GM19240 (cell line): ENCODE results near the gene CST11.

ENCODE experiments used
- DNase-seq: peaks from one replicate; pipeline ENCODE4 v3.0.0; 2011; ENCODE audit warnings: low spot score; ENCODE audit not compliant: insufficient read length

The CST11 gene

DNA sequence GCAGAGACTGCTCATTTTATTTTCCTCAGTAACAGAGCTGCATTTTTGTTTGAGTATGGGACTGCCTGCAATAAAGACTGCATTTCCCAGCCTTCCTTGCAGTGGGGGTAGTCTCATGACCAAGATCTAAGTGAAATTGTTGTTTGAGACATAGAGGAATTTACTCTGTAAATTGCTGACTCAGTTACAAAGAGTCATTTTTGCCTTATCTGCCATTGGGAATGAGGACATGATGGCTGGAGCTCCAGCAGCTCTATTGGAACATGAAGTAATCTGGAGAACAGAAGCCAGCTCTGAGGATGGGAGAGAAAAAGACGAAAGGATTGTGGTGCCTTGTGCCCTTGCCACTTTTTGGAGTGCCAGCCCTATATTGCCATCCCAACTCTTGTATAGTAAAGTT is 2.1 kb upstream of the CST11 start:
- DNase-seq = no peak

DNA sequence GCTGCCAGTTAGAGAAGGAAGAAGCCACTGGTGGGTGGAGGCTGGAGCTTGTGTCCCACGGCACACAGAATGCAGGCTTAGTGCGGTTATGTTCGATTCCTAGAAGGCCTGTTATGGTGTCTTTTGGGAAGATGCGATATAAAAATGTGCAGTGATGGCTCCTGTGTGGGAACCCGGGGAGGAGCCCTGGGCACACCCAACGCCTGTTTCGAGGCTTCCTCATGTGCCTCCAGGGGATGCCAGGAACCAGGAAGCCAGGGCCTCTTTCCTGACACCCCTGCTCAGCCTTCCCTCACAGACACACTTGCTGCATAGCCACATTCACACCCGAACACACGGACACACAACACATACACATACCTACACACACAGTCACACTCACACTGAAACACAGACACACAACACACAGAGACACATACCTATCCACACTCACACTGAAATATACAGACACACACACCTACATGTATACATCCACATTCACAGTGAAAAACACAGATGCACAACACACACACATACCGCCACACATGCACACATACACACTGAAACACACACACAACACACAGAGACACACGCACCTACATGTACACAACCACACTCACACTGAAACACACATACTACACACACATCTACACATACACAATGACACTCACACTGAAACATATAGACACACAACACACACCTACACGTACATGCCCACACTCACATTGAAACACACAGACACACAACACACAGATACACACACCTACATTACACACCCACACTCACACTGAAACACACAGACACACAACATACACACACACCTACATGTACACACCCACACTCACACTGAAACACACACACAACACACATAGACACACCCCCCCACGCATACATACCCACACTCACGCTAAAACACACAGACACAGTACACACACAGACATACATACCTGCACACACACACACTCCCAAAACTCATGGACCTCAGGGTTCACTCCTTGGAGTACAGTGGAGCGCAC is 1.2 kb upstream of the CST11 start:
- no peak for DNase-seq

DNA sequence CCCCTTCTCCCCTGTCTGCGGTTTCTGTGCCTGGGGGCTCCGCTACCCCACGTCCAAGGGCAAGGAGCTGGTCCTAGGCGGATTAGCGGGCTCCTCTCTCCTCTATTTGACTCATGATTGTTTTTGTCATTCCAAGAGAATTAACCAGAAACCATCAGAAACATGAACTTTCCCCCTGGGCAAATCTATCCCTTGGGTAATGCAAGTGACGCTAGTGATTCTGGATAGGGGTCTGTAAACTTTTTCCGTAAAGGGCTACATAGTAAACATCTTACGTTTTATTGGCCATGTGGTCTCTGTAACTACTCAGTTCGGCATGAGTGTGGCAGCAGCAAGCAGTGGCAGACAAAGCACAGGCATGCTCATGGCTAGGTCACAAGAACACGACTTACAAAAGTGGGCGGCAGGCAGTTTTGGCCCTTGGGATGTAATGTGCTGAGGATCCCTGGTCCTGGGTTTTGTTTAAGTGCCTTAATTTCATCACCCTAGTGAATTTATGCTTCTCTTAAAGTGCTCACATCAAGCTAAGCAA is 654 bp downstream of the CST11 start:
- DNase-seq = no peak

- no peak for DNase-seq
These were observed 1.8 kb downstream of the CST11 start for GRCh38 chr20:23450877-23451276.

- no peak for DNase-seq
These were observed 3.3 kb downstream of the CST11 start for GRCh38 chr20:23449421-23449820.

DNA sequence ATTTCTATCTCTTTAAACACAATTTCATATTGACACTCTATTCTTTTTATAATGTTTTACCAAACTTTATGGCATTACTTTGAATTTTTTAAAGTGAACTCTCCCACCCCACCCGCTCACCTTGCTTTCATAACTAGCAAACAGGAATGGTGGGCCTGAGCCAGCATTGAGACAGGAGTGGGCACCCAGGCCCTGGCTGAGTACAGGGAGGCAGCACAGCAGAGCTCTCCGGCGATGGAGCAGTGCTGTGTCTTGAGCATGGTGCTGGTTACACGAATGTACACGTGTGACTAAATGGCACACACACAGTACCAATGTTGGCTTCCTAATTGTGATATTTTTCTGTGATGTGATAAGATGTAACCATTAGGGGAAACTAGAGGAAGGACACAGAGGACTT is 4.5 kb downstream of the CST11 start:
- DNase-seq = no peak

- no peak for DNase-seq
These were observed 6.2 kb downstream of the CST11 start for GRCh38 chr20:23446505-23446904.

GRCh38 chr20:23445596-23446217 is 7.0 kb downstream of the CST11 start:
- DNase-seq = no peak

DNA sequence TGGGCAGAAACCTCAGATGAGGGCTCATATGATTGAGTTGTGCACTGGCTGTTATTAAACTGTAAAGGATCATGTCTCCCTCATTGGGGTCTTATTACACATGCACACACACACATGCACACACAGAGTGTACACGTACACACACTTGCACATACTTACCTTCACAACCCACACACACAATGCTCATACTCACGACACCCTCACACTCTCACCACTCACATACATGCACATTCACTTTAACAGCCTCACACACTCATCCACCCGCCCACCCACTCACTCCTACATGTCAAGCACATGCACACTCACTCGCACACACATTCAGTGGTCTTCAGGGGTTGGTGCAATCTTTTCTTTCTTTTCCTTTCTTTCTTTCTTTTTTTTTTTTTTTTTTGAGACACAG is 7.8 kb downstream of the CST11 start:
- no peak for DNase-seq

- DNase-seq = no peak
These were observed 10.2 kb downstream of the CST11 start for GRCh38 chr20:23442436-23442835.

GRCh38 chr20:23441850-23442313 is 10.8 kb downstream of the CST11 start:
- DNase-seq = peak; percentile 61

- no peak for DNase-seq
These were observed 12.7 kb downstream of the CST11 start for GRCh38 chr20:23440004-23440403.

DNA sequence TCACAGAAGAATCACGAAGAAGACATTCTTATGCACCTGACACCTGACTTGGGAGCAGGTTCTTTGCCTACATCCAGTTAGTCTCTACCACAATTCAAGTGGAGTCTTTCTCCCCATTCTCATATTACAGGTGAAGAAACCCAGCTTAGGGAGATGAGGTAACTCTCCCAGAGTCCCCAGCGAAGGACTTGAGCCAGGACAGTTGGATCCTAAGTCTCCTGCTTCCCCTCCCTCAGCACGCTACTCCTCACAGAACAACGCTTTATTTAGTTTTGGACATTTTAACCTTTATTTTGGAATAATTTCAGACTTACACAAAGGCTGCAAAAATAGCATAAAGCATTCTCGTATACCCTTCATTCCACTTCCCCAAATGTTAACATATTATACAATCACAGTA is 14.0 kb downstream of the CST11 start:
- no peak for DNase-seq

DNA sequence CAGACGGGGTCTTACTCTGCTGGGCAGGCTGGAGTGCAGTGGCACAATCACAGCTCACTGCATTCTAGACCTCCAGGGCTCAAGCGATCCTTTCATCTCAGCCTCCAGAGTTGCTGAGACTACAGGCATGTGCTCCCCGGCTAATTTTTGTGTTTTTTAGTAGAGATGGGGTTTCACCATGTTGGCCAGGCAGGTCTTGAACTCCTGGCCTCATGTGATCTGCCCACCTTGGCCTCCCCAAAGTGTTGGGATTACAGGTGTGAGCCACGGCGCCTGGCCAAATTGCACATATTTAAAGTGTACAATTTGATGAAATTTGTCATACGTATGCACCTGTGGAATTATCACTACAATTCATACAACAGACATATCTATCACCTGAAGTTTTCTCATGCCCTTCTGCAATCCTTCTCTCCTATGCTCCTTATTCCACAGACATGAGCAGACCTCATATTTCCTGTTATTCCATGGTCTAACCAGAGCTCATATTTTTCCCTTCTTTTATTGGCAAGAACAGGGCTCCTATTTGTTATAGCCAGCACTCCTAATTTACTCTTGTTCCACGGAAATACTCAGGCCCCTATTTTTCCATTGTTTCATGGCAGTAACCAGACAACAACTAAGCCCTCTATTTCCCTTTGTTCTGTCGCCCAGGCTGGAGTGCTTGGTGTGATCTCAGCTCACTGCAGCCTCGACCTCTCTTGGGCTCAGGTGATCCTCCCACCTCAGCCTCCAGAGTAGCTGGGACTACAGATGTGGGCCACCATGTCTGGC is 15.4 kb downstream of the CST11 start:
- no peak for DNase-seq

DNA sequence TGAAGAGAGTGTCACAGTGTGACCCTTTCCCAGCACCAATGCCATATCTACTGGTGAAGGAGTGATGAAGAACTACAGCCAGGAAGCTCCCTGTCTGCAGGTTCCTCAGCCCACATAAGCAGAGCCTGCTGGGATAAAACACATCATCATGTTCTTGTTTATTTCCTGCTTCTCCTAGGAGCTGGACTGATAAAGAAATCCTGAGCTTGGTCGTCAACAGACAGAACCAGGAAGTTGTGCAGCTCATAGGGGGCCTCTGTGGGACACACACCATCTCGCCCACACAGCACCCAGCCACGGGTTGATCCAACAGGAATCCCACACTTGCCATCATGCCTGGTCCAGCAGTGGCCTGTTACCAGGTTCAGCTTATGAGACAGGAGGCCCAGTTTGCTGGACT is 16.0 kb downstream of the CST11 start:
- DNase-seq = no peak

DNA sequence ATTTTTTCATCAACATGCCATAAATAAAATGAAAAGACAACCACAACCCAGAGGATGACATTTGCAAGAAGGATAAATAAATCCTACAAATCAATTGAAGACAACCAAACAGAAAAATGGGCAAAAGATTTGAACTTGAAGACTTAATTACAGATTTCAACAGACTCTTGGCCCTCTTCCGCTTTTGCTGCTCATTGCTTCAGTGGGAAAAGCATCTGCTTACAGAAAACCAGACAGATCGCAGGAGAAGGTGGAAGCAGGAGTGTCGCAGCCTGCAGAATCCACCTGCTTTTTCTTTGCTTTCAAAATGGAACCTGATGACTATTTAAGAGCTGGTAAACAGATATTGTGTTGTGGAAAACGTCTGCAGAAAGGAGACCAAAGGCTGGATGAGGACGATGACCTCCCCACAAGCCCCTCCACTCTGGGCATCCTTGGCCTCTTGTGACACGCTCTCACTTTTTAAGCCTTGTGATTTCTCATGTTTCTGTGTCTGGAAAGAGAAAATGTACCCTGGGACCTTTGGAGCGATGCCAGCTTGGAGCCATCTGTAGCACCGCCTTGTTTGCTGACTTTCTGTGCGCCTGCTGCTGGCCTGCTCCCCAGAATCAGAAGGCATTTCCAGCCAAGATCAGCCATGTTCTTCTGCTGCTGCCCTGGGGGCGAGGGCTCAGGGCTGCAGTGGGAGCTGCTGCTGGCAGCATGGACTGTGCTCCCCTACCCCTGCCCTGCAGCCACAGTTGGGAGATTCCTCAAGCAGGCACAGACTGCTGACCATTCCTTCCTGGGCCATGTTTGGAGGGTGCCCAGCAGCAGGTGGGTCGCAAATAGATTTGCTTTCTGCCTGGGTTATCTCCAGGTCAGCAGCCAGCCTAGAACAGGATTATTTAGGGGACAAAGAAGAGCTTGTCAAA is 16.8 kb downstream of the CST11 start:
- DNase-seq = no peak

- no peak for DNase-seq
These were observed 18.0 kb downstream of the CST11 start for GRCh38 chr20:23434521-23435313.

DNA sequence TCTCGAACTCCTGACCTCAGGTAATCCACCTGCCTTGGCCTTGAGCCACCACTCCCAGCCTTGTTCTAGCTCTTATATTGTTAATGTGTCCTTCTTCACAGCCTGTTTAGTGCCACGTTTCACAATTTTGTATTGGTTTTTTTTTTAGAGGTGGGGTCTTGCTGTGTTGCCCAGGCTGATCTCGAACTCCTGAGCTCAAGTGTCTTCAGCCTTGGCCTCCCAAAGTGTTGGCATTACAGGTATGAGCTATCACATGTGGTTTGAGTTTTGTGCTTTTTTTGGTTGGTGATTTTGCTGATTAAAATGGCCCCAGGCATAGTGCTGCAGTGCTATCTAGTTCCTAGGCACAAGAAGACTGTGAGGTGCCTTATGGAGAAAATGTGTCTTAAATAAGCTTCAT is 19.0 kb downstream of the CST11 start:
- DNase-seq = no peak

DNA sequence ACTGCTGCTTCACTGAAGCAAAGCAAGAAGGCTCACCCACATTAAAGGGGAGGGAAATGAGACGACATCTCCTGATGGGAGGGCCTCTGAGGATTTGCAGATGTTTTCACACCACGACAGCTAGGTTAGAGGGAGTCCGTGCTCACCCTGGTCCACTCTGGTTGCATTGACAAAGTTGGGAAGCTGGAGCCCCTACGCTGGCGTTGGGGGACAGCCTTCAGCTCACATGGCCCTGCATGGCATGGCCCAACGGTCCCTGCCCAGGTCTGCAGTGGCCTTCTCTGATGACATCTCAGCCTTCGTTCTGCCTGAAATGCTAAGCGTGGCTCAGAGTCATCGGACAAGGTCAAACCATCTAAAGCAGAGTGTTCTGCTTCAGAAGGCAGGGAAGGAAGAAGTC is 27.5 kb downstream of the CST11 start:
- no peak for DNase-seq
